GM12875 (cell line): ENCODE results near the gene DDX54.

ENCODE experiments used
- H3K4me3 ChIP-seq: one replicate; pipeline ENCODE4 v1.5.1; 2011; ENCODE audit warnings: low read depth, low read length, control low read depth
- TF ChIP-seq, protein P1 (sequence below): IDR thresholded peaks from 2 replicates; pipeline ENCODE4 v1.5.1; 2011; ENCODE audit warnings: low read depth, mild to moderate bottlenecking, control low read depth, inconsistent platforms, low read length, moderate library complexity, borderline replicate concordance; ENCODE audit not compliant: insufficient read depth

DDX54 gene

DNA sequence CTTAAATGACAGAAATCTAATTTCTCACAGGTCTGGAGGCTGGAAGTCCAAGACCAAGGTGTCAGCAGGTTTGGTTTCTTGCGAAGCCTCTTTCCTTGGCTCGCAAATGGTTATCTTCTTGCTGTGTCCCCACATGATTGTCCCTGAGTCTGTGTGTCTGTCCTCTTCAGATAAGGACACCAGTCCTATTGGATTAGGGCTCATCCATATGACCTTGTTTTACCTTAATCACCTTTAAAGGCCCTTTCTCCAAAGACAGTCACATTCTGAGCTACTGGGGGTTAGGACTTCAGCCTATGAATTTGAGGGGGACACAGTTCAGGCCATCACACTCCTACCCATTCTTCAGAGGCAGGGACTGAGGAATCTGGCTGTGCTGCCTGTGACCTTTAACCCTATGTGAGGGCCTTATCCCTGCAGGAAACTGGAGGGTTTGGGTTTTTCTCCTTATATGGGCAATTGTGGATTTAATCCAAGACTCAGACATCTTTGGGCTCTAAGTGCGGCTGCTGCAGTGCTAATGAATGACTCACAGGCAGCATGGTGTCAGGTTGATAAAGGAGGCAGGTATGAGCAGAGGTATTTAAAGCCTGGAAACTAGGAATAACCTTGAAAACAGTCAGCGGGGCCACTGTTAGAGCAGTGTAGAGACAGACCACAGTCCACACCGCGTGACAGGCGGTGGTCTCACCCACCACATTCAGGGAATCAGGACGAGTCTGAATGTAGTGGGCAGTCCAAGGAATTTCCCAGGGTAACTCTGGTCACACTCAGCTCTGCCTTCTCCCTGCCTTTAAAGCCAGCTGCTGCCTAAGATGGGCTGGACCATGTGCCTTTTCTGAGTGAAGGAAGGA, 46.2 kb upstream of the DDX54 start:
- TF ChIP-seq, protein P1, sequence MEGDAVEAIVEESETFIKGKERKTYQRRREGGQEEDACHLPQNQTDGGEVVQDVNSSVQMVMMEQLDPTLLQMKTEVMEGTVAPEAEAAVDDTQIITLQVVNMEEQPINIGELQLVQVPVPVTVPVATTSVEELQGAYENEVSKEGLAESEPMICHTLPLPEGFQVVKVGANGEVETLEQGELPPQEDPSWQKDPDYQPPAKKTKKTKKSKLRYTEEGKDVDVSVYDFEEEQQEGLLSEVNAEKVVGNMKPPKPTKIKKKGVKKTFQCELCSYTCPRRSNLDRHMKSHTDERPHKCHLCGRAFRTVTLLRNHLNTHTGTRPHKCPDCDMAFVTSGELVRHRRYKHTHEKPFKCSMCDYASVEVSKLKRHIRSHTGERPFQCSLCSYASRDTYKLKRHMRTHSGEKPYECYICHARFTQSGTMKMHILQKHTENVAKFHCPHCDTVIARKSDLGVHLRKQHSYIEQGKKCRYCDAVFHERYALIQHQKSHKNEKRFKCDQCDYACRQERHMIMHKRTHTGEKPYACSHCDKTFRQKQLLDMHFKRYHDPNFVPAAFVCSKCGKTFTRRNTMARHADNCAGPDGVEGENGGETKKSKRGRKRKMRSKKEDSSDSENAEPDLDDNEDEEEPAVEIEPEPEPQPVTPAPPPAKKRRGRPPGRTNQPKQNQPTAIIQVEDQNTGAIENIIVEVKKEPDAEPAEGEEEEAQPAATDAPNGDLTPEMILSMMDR = no peak
- H3K4me3 ChIP-seq = no peak overlapping the region

DNA sequence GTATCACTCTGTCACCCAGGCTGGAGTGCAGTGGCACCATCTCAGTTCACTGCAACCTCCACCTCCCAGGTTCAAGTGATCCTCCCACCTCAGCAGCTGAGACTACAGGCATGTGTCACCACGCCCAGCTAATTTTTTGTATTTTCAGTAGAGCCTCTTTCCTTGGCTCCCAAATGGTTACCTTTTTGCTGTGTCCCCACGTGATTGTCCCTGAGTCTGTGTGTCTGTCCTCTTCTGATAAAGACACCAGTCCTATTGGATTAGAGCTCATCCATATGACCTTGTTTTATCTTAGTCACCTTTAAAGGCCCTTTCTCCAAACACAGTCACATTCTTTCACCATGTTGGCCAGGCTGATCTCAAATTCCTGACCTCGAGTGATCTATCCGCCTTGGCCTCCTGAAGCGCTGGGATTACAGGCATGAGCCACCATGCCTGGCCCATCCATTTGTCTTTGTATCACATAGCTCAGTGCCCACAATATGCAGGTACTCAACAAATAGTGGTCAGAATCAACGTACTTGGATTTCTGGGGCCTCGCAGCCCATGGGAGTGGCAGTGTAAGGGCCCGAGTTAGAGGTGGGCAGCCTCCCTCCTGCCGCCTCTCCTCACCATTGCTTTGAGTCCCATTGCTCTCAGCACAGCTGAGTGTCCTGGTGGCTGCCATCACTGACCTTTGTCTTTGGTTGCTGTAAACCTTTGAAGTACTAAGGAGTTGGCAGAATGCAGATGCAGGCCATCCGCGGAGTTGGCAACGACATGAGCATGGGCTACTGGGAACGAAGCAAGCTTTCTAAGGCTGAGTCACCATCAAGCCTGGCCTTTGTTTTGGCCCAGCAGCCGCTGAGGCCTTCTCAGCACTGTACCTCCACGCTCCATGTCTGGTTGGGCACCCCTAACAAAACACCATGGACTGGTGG, 45.3 kb upstream of the DDX54 start:
- H3K4me3 ChIP-seq = no peak overlapping the region

DNA sequence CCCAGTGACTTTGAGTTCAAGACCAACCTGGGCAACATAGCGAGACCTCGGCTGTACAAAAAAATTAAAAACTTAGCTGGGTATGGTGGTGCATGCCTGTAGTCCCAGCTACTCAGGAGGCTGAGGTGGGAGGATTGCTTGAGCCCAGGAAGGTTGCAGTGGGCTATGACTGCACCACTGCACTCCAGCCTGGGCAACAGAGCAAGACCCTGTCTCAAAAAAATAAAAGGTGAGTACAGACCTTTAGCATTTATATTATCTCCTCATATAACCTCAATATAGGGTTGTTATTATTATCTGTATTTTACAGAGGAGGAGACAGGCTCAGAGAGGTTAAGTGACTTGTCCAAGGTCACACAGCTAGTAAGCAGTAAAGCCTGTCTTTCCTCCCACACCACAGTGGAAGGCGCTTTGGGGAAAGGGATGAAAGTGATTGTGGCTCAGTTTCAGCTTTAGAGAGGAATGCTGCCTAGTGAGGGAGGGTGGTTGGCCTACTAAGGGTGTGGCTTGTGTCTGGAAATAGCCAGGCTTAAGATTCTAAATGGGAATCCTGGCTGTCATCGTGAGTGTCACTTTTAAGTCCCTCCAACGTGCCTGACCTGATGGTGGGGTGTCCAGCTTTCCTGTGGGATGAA, 43.2 kb upstream of the DDX54 start:
- TF ChIP-seq, protein P1 = no peak
- H3K4me3 ChIP-seq = no peak overlapping the region

More for the DNA sequence above, 45.3 kb upstream of the DDX54 start:
- TF ChIP-seq, protein P1 = no peak

DNA sequence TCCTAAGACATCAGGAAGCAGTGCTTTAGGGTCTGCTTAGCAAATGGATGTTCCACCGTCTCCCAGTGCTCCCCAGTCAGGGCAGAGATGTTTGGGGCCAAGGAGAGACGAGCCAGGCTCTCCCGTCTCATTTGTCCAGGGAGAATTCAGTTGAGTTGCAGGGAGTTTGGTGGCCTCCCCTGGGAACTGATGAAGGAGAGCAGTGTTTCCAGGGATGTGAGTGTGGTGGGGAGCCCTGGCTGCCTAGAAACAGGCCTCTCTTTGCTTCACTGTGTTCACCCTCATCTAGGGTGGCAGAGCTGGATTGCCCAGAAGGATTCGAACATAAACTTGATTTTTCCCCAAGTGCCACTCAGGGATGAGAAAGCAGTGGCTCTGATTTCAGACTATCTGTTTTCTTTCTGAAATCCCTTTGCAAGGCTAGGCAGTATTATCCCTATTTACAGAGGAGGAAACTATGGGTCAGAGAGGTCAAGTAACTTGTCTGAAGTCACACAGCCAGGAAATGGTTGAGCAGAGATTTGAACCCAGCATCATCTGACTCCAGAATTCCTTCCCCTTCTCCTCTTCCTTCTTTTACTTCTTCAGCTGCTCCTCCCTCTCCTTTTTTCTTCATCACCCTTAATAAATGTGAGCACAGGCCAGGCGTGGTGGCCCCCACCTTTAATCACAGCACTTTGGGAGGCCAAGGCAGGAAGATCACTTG, 42.6 kb upstream of the DDX54 start:
- TF ChIP-seq, protein P1 = no peak
- no peak overlapping the region for H3K4me3 ChIP-seq

DNA sequence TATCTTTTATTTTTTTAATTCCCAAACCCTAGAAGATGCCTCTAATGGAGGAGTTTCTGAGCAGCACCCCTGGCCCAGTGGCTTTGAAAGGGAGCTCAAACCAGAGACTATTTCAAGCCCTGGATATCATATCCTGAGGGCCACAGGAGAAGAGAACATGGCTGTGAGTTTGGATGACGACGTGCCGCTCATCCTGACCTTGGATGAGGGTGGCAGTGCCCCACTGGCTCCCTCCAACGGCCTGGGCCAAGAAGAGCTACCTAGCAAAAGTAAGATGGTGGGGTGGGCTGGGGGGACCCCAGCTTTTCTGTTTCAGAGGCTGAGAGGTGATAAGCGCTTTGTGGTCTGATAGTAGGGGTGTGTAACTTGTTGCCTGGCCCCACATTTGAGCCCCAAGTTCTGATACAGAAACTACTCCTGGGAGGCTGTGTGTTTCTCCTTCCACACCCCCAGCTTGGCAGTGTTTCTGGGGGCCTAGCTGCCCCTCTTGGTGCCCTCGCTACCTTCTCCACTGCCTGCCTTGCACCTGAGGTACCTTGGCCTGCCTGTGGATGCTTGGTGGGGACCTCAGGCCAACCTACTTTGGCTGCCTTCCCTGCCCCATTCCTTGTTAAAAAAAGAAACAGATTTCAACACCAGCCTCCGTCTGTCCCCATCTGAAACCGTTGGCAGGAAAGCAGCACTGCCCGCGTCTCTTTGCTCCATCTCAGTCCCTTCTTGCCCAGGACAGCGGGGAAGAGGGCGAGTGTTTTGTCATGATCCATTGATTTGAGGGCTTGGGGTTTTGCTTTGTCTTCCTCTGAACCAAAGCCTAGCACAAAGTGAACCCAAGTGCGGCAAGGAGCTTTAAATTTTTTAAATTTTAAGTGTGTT, 41.7 kb upstream of the DDX54 start:
- TF ChIP-seq, protein P1 = no peak
- no peak overlapping the region for H3K4me3 ChIP-seq

DNA sequence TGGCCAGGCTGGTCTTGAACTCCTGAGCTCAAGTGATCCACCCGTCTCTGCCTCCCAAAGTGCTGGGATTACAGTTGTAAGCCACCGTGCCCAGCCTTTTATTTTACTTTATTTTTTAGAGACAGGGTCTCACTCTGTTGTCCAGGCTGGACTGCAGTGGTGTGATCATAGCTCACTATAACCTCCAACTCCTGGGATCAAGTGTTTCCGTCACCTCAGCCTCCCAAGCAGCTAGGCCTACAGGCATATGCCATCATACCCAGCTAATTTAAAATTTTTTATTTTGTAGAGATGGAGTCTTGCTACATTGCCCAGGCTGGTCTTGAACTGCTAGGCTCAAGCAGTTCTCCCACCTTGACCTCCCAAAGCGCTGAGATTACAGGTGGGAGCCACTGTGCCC, 39.7 kb upstream of the DDX54 start:
- TF ChIP-seq, protein P1 = no peak
- H3K4me3 ChIP-seq = no peak overlapping the region
